Stimulated activated CD4-positive, alpha-beta T cell treated with anti-CD3 and anti-CD28 coated beads, Interleukin-2, amount 100 ng/mL, for 24 hours (primary cell): Measurements from ENCODE around the gene THRB.

Experiments used
- DNase-seq, 2 donors: peaks; one replicate each; pipeline ENCODE4 v3.0.0-alpha.2; 2020

Gene THRB

GRCh38 chr3:24164967-24165602 is 329.6 kb downstream of the THRB start:
- DNase-seq, result no peak

GRCh38 chr3:24162929-24163328 is 331.7 kb downstream of the THRB start:
- DNase-seq, result no peak

- DNase-seq, result no peak
Measured at GRCh38 chr3:24161841-24162240, 332.8 kb downstream of the THRB start.

GRCh38 chr3:24160424-24161095 is 334.1 kb downstream of the THRB start:
- no peak for DNase-seq

- DNase-seq, result no peak
Measured at GRCh38 chr3:24158761-24159454, 335.7 kb downstream of the THRB start.

- no peak for DNase-seq
Measured at GRCh38 chr3:24157106-24157505, 337.5 kb downstream of the THRB start.

GRCh38 chr3:24156466-24156865 is 338.2 kb downstream of the THRB start:
- no peak for DNase-seq

- DNase-seq, result no peak
Measured at GRCh38 chr3:24155276-24155675, 339.4 kb downstream of the THRB start.

GRCh38 chr3:24154781-24155180 is 339.9 kb downstream of the THRB start:
- DNase-seq, result no peak

- DNase-seq, result no peak
Measured at GRCh38 chr3:24154013-24154695, 340.5 kb downstream of the THRB start.

- DNase-seq, result no peak
Measured at GRCh38 chr3:24151594-24151993, 343.1 kb downstream of the THRB start.

- DNase-seq, result no peak
Measured at GRCh38 chr3:24149032-24149431, 345.6 kb downstream of the THRB start.

- DNase-seq, result no peak
Measured at GRCh38 chr3:24145981-24146822, 348.4 kb downstream of the THRB start.

- DNase-seq, result no peak
Measured at GRCh38 chr3:24145481-24145880, 349.2 kb downstream of the THRB start.

GRCh38 chr3:24142127-24142526 is 352.5 kb downstream of the THRB start:
- no peak for DNase-seq

GRCh38 chr3:24141548-24141947 is 353.1 kb downstream of the THRB start:
- DNase-seq, result no peak

GRCh38 chr3:24139463-24140412 is 354.9 kb downstream of the THRB start:
- DNase-seq, result no peak

- no peak for DNase-seq
Measured at GRCh38 chr3:24138876-24139256, 355.8 kb downstream of the THRB start.

- no peak for DNase-seq
Measured at GRCh38 chr3:24137958-24138875, 356.4 kb downstream of the THRB start.

- no peak for DNase-seq
Measured at GRCh38 chr3:24137334-24137733, 357.3 kb downstream of the THRB start.
